ENCODE measurements around the gene TCTN2. TPM values are rescaled to one million over a fixed set of nuclear protein-coding genes. Genes with fewer than 3 reads are reported as not detected.
A peak's percentile ranks its signal among the peaks of the same experiment; 100 is the strongest.

TCTN2 gene
- total and polyA plus RNA-seq, 10 of the 15 experiments (the other 5 are each of a cell fraction or from before 2014, with no cell fraction given), result 0.55 to 5.5 (median 3.3) TPM

- TF ChIP-seq SP1 (IDR thresholded peaks at IDR 0.05; ENCODE audit: low read depth, low read length) (no peak), CEBPB (IDR thresholded peaks at IDR 0.05; ENCODE audit: borderline replicate concordance in 1 of 2, low read depth in 2 of 2, low read length in 2 of 2) (0 out of 4 replicates have a peak, but pooled peaks of 1 of the 2 experiments have one; percentile 47), POLR2A (IDR thresholded peaks at IDR 0.05; ENCODE audit: low read depth, low read length) (no peak; the same call in 1 of the 2 replicates), CUX1 (IDR thresholded peaks at IDR 0.05; ENCODE audit: insufficient replicate concordance, low read depth, low read length) (no peak), CREM (IDR thresholded peaks at IDR 0.05; ENCODE audit: low read depth) (peak; percentile 43; the same call in 1 of the 2 replicates), ZBED1 (IDR thresholded peaks at IDR 0.05; ENCODE audit: borderline replicate concordance) (peak; percentile 22; the same call in 1 of the 2 replicates)
Observed at GRCh38 chr12:123713823-123714585, 43.1 kb downstream of the TCTN2 start (continued).
